Stimulated activated CD8-positive, alpha-beta memory T cell treated with anti-CD3 and anti-CD28 coated beads, Interleukin-15, amount 100 ng/mL, for 1 hour (primary cell): Measurements from ENCODE around the gene DNAJC1.
"Not testable (repeated sequence)": the region's sequence is repeated elsewhere in the genome, so short reads cannot be mapped to it uniquely, and the experiment has no call there.

Experiments used
- DNase-seq: peaks from one replicate; pipeline ENCODE4 v3.0.0-alpha.2; 2020; ENCODE audit warnings: low read depth

DNAJC1 gene

GRCh38 chr10:21827308-21827707 lies 176.2 kb downstream of the DNAJC1 start:
- DNase-seq: no peak

DNA sequence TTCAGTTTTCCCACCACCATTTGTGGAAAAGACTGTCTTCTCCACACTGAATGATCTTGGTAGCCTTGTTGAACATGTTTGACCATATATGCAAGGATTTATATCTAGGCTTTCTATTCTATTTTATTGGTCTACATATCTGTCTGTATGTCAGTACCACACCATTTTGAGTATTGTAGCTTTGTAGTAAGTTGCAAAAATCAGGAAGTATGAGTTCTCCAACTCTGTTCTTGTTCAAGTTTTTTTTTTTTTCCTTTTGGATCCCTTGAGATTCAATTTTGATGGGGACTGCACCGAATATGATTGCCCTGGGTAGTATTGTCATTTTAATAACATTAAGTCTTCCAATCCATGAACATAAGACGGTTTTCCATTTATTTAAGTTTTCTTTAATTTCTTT lies 176.8 kb downstream of the DNAJC1 start:
- DNase-seq: no peak

GRCh38 chr10:21825345-21825744 lies 178.2 kb downstream of the DNAJC1 start:
- no peak for DNase-seq

GRCh38 chr10:21824409-21824808 lies 179.1 kb downstream of the DNAJC1 start:
- DNase-seq: no peak

DNA sequence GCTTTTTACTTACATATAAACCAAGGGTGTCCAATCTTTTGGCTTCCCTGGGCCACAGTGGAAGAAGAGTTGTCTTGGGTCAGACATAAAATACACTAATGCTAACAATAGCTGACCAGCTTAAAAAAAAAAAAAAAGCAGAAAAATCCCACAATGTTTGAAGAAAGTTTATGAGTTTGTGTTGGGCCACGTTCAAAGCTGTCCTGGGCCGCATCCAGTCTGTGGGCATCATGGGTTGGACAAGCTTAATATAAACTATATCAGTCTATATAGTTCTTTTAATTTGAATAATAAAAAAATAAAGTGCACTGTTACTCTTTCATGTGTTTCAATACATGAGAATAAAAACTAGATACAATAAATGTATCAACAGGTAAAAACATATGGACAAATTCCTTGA lies 179.9 kb downstream of the DNAJC1 start:
- DNase-seq: no peak

DNA sequence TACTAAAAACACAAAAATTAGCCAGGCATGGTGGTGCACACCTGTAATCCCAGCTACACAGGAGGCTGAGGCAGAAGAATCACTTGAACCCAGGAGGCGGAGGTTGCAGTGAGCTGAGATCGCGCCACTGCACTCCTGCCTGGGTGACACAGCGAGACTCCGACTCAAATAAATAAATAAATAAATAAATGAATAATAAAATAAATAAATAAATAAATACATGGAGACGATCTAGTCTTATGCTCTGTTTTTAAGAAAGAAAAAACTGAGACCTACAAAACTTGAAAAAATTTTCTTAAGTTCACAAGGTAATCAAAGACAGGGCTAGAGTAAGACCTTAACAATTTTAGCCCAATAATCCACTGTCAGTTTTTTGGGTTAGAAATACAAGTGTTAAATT lies 181.3 kb downstream of the DNAJC1 start:
- DNase-seq: not testable (repeated sequence)

DNA sequence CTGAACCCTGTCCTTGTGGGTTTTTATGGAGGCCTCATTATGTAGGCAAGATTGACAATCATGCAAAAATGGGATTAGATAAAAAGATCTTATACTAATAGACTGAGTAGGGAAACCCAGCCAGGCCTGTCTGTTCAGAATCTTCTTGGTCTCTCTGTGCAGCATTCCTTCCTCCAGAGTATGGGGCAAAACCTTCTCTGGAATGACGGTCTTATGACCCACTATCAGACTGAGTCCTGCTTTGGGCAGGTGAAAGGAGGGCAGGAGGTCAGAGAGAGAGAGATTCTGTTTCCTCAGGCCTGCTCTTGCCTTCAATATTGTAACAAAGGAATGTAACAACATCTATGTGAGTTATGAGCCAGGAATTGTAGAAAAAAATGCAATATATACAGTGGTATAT lies 182.6 kb downstream of the DNAJC1 start:
- DNase-seq: no peak

DNA sequence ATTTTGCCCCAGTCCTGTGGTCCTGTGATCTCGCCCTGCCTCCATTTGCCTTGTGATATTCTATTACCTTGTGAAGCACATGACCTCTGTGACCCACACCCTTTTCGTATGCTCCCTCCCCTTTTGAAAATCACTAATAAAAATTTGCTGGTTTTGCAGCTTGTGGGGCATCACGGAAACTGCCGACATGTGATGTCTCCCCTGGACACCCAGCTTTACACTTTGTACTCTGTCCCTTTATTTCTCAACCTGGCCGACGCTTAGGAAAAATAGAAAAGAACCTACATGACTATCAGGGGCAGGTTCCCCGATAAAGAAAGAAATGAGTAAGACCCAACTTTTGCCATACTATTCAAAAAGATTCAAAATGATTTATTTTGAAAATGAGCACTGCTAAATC lies 185.1 kb downstream of the DNAJC1 start:
- not testable (repeated sequence) for DNase-seq

DNA sequence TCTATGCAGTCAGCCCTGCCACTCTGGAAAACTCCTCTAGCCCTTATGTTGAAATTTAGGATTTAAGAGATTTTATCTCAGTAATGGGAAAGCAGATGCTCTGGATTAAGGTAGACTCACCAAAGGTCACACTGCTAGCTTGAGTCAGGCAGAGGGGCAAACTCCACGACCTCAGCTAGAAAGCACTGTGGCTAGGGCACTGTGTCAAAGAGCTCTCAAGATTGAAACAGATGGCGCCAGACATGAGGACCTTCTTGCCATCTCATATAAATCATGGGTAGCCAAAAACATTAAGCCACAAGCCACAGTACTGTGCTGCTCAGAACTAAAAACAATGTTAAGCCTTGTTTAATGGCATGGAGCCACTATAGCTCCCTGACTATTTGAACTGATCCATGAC lies 188.7 kb downstream of the DNAJC1 start:
- no peak for DNase-seq

GRCh38 chr10:21813946-21814345 lies 189.6 kb downstream of the DNAJC1 start:
- DNase-seq: no peak

- no peak for DNase-seq
These were observed 192.3 kb downstream of the DNAJC1 start for GRCh38 chr10:21811245-21811585.

GRCh38 chr10:21810582-21811244 lies 192.8 kb downstream of the DNAJC1 start:
- no peak for DNase-seq

DNA sequence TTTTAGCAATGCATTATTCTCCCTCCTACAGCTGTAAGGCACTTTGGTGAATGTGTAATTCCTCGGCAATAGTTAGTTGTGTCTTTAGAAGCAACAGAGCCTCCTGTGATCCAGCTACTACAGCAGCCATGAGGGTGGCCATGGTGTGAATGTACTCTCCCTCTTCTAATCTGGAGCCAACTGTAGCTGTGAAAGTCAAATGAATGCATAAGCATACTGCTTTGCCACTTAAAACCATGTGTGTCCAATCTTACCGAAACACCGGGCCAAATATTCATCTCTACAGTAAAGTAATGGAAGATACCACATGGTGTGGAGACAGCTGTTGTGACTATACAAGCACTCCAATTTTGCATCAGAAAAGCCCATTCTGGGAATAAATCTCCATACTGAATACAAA lies 195.0 kb downstream of the DNAJC1 start:
- DNase-seq: no peak

DNA sequence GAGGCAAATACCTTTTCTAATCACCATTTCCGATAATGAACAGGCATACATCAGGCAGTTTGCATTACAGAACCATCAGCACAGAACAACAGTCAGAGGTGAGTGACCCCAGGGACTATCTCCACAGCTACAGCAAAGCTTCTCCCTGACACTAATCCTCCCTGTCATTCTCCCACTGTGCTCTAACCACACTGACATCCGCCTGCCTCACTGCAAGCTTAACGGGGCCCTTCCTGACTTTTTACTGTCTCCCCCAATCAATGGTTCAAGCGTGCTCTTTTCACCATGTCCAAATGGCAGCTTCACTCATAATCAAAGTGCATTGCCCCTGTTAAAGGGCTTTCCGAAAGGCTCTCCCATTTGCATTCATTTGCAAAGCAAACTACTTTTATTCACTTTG lies 196.3 kb downstream of the DNAJC1 start:
- no peak for DNase-seq

DNA sequence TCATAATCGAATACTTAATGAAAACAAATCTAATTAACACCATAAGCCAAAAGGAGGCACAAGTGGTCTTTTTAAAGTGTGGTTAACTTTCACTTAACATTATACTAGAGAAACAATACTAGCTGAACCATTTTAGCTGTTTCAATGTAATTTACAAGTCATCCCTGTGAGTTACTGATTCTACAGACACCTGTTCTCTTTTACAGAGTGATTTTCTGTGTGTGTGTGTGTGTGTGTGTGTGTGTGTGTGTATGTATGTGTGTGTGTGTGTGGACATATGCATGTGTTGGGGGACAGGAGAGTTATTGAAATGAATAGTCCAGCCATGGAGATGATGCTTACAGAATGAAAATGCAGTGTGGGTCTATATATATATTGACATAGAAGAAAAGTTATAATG lies 200.2 kb downstream of the DNAJC1 start:
- no peak for DNase-seq

DNA sequence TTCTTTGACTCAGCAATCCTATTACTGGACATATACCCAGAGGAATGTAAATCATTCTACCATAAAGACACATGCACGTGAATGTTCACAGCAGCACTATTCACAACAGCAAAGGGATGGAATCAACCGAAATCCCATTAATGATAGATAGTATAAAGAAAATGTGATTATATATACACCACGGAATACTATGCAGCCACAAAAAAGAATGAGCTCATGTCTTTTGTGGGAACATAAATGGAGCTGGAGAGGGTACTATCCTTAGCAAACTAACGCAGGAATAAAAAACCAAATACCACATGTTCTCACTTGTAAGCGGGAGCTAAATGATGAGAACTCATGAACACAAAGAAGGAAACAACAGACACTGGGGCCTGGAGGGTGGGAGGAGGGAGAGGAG lies 201.9 kb downstream of the DNAJC1 start:
- no peak for DNase-seq

GRCh38 chr10:21797984-21798765 lies 205.4 kb downstream of the DNAJC1 start:
- no peak for DNase-seq

DNA sequence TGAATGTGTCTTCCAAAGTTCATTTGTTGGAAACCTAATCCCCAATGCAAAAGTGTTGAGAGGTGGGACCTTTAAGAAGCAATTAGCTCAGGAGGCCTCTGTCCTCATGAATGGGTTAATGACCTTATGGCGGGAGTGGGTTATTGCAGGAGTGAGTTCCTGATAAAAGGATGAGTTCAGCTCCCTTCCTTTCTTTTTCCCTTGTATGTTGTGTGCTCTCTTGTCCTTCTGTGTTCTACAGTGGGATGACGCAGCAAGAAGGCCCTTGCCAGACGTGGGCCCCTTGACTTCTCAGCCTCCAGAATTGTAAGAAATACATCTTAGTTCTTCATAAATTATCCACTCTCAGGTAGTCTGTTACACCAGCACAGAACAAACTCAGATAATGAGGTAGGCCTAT lies 206.0 kb downstream of the DNAJC1 start:
- no peak for DNase-seq

- no peak for DNase-seq
These were observed 212.3 kb downstream of the DNAJC1 start for GRCh38 chr10:21791276-21791675.

- DNase-seq: no peak
These were observed 226.6 kb downstream of the DNAJC1 start for GRCh38 chr10:21776883-21777282.

GRCh38 chr10:21771219-21771618 lies 232.3 kb downstream of the DNAJC1 start:
- no peak for DNase-seq

GRCh38 chr10:21769041-21769440 lies 234.5 kb downstream of the DNAJC1 start:
- DNase-seq: no peak

GRCh38 chr10:21764466-21765189 lies 238.9 kb downstream of the DNAJC1 start:
- DNase-seq: no peak
